OCI-LY1 (cell line): ENCODE measurements around the gene KAT2B.

Source experiments
- EZH2 ChIP-seq: fragments of 200-600 bp; sonication (generic), shearing (Covaris generic); IDR thresholded peaks from 2 replicates; pipeline ENCODE4 v1.8.0; 2017; ENCODE audit warnings: borderline replicate concordance, mixed run types, mild to moderate bottlenecking, antibody characterized with exemption, low read length, moderate library complexity, mixed read lengths
- TF ChIP-seq, protein P1 (sequence below): fragments of 200-600 bp; sonication (generic), shearing (Covaris generic); IDR thresholded peaks from 2 replicates; pipeline ENCODE4 v1.5.1; 2017; ENCODE audit warnings: mild to moderate bottlenecking, antibody characterized with exemption, low read length, moderate library complexity, mixed read lengths

DNA sequence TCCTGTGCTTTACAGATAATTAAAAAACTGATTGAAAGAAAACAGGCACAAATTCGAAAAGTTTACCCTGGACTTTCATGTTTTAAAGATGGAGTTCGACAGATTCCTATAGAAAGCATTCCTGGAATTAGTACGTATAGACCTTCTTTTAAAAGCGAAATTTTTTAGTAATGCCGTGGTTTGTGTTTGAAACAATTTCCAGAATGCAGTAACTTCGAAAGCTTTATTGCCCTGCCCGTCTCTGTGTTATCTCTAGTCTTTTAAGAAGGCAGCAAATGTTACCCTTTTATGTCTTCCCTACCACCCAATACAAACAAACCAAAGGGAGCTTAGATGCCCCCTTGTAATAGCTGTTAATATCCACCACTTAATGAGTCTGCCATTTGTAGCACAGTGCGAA lies 106.1 kb downstream of the KAT2B start:
- TF ChIP-seq, protein P1, sequence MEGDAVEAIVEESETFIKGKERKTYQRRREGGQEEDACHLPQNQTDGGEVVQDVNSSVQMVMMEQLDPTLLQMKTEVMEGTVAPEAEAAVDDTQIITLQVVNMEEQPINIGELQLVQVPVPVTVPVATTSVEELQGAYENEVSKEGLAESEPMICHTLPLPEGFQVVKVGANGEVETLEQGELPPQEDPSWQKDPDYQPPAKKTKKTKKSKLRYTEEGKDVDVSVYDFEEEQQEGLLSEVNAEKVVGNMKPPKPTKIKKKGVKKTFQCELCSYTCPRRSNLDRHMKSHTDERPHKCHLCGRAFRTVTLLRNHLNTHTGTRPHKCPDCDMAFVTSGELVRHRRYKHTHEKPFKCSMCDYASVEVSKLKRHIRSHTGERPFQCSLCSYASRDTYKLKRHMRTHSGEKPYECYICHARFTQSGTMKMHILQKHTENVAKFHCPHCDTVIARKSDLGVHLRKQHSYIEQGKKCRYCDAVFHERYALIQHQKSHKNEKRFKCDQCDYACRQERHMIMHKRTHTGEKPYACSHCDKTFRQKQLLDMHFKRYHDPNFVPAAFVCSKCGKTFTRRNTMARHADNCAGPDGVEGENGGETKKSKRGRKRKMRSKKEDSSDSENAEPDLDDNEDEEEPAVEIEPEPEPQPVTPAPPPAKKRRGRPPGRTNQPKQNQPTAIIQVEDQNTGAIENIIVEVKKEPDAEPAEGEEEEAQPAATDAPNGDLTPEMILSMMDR: no peak
- TF ChIP-seq EZH2: no peak
